Activated CD4-positive, alpha-beta T cell treated with anti-CD3 and anti-CD28 coated beads, Interleukin-2, amount 10 ng/mL, durations not matched to agents 24 days and 14 days (primary cell): ENCODE measurements around the gene CFAP119. TPM values are rescaled to one million over a fixed set of nuclear protein-coding genes. Genes with fewer than 3 reads are reported as not detected.

ENCODE experiments used
- DNase-seq: peaks from one replicate; pipeline ENCODE4 v3.0.0; 2022
- H3K27ac Mint-ChIP-seq: one replicate; pipeline ENCODE4 v1.8.0; 2022; ENCODE audit warnings: mild to moderate bottlenecking, mixed read lengths
- H3K27me3 Mint-ChIP-seq: one replicate; pipeline ENCODE4 v1.8.0; 2022; ENCODE audit warnings: mixed read lengths
- H3K36me3 Mint-ChIP-seq: one replicate; pipeline ENCODE4 v1.8.0; 2022; ENCODE audit warnings: low read depth, mild to moderate bottlenecking, mixed read lengths
- H3K4me1 Mint-ChIP-seq: one replicate; pipeline ENCODE4 v1.8.0; 2021; ENCODE audit warnings: mixed read lengths
- H3K4me3 Mint-ChIP-seq: one replicate; pipeline ENCODE4 v1.8.0; 2022; ENCODE audit warnings: mild to moderate bottlenecking, moderate library complexity, mixed read lengths
- H3K9me3 Mint-ChIP-seq: one replicate; pipeline ENCODE4 v1.8.0; 2021; ENCODE audit warnings: mixed read lengths
- intact Hi-C: fragments of 100-400 bp; cut with micrococcal nuclease; formaldehyde crosslinking; loops from one replicate; pipeline ENCODE4 v1.15.1; 2023
- total RNA-seq: library from RNA; stranded (reverse); gene quantifications from 2 replicates; pipeline ENCODE4 v1.2.3, GENCODE V29; 2022

The CFAP119 gene
- total RNA-seq, 1 donor from 2014 or later = 4.0 TPM

DNA sequence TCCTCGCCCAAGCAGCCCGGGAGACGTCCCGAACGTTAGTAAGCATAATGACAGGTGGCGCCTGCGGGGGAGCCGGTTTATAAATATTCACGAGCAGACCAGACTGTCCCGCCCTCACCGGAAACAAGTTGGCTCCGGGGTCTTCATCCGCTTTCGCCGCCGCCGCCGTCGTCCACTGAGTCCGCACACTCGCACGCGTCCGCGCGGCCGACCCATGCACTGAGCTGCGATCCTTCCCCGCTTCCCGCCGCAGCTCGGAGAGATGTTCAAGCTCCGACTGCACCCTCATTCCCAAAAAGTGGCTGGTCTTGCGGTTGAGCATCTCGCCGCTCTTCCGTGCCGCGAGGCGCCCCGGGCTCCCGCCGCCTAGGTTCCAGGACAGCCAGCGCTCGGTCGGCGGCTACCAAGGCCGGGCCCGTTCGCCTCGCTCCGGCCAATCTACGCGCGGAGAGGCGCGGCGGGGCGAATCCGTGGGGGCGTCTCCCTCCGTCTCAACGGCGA lies 385 bp downstream of the CFAP119 start:
- Mint-ChIP-seq H3K36me3 (peaks cover 36% of the 10 kb centered on the region), H3K27ac (peak overlapping the region; percentile 83), H3K27me3 (no peaks in the 10 kb centered on the region), H3K9me3 (no peaks in the 10 kb centered on the region), H3K4me1 (peaks cover 22% of the 10 kb centered on the region), H3K4me3 (peak overlapping the region; percentile 97)
- intact Hi-C loops = loop anchor here (5.0 kb wide), 2 partner anchors 104 to 131 kb away; partner anchors contain the start of genes BCL7C and FBRS
- peak; percentile 83 for DNase-seq

DNA sequence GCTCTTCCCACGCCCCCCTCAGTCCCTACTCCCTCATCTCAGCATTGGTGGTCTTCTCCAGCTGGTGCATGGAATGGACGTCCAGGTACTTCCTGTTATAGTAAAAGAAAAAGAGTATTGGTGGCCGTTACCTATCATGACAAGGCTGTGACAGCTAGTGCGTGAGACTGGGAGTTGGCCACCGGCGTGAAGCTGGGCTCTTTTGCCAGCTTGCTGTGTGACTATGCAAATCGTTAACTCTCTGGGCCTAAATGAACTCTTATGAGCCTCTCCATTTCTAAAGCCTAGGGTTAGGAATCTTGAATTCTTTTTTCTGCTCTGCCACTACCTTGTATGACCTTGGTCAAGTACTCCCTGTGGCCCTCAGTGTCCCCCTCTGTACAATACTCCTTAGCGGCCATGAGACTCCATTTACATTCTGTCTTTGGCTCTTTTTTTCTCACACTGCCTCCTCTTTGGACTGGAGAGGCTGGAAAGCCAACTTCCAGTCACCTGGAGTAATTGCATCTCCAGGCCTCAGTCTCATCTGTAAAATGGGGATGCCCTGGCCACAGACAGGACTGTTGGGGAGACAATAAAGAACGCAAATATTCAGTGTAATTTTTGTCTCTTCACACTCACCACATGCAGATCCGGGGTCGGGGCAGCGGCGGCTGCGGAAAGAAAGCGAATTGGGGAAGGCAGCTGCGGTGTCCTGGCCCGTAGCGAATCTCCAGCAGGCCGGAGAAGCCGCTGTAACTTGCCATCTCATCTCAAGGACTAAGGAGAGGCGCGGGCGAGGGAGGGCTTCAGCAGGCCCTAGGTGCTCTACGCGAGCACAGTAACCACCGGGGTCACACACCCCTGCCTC lies 1.1 kb downstream of the CFAP119 start:
- H3K4me3 Mint-ChIP-seq = peak overlapping the region; percentile 97
- H3K4me1 Mint-ChIP-seq = peaks cover 22% of the 10 kb centered on the region
- peaks cover 35% of the 10 kb centered on the region for H3K36me3 Mint-ChIP-seq
- H3K9me3 Mint-ChIP-seq = no peaks in the 10 kb centered on the region
- no peak for DNase-seq
- H3K27ac Mint-ChIP-seq = peak overlapping the region; percentile 2
- intact Hi-C loops = loop anchor here (5.0 kb wide), 2 partner anchors 104 to 131 kb away; partner anchors contain the start of genes BCL7C and FBRS
- no peaks in the 10 kb centered on the region for H3K27me3 Mint-ChIP-seq

DNA sequence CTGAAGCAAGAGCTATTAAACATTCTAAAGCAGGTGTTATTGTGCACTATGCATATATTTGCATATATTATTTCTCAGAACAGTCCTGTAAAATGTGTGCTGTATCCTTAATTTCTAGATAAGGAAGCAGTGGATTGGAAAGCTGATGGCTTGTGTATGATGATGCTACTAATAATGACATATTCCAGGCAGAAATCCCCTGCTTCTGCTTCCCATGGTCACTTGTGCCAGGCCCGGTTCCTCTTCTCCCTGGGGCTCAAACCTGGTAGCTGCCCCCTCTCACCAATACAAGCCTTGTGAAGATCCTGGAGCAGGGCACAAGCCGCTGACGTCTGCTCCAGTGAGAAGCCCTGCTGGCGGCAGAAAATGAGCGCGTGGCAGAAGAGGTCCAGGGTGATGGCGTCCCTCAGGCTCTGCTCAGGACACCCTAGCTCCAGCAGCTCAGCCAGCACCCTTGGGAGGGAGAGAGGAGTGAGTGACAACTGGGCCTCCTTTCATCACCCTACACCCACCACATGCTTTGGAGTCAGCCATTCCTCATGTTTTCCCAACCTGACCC lies 1.8 kb downstream of the CFAP119 start:
- Mint-ChIP-seq H3K9me3 (no peaks in the 10 kb centered on the region), H3K36me3 (peaks cover 31% of the 10 kb centered on the region), H3K27me3 (no peaks in the 10 kb centered on the region), H3K4me1 (peaks cover 22% of the 10 kb centered on the region), H3K4me3 (peak overlapping the region; percentile 97), H3K27ac (no peak overlapping the region)
- no peak for DNase-seq
- intact Hi-C loops = loop anchor here (5.0 kb wide), 2 partner anchors 103 to 132 kb away; partner anchors contain the start of genes BCL7C and FBRS

DNA sequence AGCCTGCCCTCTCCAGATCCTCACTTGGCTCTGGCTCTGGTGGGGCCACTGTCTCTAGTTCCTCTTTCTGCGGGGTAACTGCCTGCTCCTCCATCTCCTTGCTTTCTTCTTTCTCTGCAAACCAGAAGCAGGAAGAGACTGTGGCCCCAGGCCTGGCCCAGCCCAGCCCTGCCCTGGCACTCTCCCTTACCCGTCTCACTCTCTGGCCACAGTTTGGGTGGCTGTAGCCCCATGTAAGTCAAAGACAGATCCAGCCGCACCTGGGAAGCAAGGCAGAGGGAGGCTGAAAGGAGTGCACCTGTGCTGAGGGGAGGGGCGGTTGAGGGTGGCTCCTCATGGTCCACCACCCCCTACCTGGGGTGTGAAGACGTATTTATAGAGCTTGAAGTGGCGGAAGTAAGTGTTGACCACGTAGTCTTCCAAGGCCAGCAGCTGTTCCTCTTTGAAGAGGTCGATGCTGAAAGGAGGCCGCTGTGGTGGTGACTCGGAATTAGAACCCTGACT lies 2.8 kb downstream of the CFAP119 start:
- DNase-seq = no peak
- Mint-ChIP-seq H3K4me1 (peaks cover 22% of the 10 kb centered on the region), H3K36me3 (peaks cover 26% of the 10 kb centered on the region), H3K9me3 (no peaks in the 10 kb centered on the region), H3K27me3 (no peaks in the 10 kb centered on the region), H3K4me3 (no peak overlapping the region), H3K27ac (peak overlapping the region; percentile 34)
- intact Hi-C loops = no loop called here

DNA sequence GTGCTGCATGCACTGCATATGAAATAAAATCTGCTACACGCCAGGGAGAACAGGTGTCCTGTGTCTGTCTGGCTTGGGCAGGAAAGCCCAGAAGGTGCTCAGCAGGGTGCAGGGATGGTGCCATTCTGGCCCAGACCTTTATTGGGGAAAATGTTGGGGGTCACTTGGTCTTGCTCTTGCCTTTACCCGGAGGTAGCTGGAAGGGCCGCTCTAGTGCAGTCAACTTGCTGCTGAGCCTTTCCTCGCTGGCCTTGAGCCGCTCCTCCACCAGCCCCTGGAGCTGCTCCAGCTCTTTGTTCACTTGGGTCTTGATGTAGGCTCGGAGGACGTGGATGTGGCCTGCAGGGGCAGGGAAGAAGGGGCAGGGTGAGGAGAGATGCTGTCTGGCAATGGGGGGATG lies 4.5 kb downstream of the CFAP119 start:
- Mint-ChIP-seq H3K36me3 (peaks cover 23% of the 10 kb centered on the region), H3K9me3 (no peaks in the 10 kb centered on the region), H3K4me1 (peaks cover 12% of the 10 kb centered on the region), H3K27me3 (no peaks in the 10 kb centered on the region), H3K4me3 (no peak overlapping the region), H3K27ac (no peak overlapping the region)
- DNase-seq = no peak
- intact Hi-C loops = no loop called here

DNA sequence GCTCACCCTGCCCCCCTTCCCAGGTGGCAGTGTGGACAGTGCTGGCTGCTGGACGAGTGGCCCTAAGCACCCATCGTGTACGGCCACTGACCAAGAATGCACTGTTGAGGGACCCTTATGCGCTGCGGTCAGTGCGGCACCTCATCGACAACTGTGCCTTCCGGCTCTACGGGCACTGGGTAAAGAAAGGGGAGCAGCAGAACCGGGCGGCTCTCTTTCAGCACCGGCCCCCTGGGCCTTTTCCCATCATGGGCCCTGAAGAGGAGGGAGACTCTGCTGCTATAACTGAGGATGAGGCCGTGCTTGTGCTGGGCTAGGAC lies 5.1 kb downstream of the CFAP119 start:
- Mint-ChIP-seq H3K4me1 (peaks cover 10% of the 10 kb centered on the region), H3K27me3 (no peaks in the 10 kb centered on the region), H3K9me3 (no peaks in the 10 kb centered on the region), H3K4me3 (no peak overlapping the region), H3K36me3 (peaks cover 19% of the 10 kb centered on the region), H3K27ac (no peak overlapping the region)
- DNase-seq = no peak
- intact Hi-C loops = no loop called here

DNA sequence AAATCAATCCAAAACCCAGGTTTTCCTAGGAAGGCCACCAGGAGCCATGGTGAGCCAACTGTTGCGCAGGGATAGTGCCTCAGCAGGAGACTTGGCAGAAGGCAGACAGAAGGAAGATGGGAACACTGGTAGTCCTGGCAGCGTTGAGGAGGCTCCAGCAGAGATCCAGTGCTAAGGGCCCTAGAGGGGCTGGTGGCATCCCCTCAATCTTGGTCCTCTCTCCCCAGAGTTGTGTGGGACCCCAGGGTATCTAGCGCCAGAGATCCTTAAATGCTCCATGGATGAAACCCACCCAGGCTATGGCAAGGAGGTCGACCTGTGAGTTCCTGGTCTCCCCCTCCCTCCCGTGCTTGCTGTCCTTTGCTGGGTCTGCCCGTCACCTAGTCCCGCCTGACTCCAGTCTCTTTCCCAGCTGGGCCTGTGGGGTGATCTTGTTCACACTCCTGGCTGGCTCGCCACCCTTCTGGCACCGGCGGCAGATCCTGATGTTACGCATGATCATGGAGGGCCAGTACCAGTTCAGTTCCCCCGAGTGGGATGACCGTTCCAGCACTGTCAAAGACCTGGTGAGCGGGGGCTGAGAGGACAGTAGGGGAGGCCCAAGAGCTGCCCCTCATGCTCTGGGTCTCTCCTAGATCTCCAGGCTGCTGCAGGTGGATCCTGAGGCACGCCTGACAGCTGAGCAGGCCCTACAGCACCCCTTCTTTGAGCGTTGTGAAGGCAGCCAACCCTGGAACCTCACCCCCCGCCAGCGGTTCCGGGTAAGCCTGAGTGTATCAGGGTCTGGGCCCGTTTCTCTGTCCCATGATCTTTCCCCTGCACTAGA lies 5.7 kb downstream of the CFAP119 start:
- no peaks in the 10 kb centered on the region for H3K27me3 Mint-ChIP-seq
- H3K4me3 Mint-ChIP-seq = no peak overlapping the region
- peaks cover 24% of the 10 kb centered on the region for H3K36me3 Mint-ChIP-seq
- intact Hi-C loops = no loop called here
- H3K4me1 Mint-ChIP-seq = peaks cover 9% of the 10 kb centered on the region
- no peak overlapping the region for H3K27ac Mint-ChIP-seq
- no peak for DNase-seq
- no peaks in the 10 kb centered on the region for H3K9me3 Mint-ChIP-seq

DNA sequence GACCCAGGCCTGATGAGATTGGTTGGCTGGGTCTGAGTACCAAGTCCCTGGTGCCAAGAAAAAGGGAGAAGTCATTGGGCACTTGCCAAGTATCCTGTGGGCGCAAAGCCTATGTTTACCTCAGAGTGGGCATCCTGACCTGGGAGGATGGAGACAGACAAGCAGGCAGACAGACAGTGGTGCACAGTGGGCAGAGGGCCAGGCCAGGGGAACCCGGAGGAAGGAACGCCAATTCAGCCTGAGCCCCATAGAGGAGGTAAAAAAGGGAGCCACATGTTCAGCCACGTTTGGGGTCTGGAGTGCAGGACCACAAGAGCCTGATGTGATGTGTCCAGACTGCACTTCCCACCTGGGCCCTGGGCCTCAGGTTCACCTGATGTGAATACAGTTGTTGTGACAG lies 8.3 kb downstream of the CFAP119 start:
- intact Hi-C loops = no loop called here
- Mint-ChIP-seq H3K27ac (no peak overlapping the region), H3K4me1 (peaks cover 12% of the 10 kb centered on the region), H3K4me3 (no peak overlapping the region), H3K27me3 (no peaks in the 10 kb centered on the region), H3K36me3 (peaks cover 25% of the 10 kb centered on the region), H3K9me3 (no peaks in the 10 kb centered on the region)
- DNase-seq = no peak

DNA sequence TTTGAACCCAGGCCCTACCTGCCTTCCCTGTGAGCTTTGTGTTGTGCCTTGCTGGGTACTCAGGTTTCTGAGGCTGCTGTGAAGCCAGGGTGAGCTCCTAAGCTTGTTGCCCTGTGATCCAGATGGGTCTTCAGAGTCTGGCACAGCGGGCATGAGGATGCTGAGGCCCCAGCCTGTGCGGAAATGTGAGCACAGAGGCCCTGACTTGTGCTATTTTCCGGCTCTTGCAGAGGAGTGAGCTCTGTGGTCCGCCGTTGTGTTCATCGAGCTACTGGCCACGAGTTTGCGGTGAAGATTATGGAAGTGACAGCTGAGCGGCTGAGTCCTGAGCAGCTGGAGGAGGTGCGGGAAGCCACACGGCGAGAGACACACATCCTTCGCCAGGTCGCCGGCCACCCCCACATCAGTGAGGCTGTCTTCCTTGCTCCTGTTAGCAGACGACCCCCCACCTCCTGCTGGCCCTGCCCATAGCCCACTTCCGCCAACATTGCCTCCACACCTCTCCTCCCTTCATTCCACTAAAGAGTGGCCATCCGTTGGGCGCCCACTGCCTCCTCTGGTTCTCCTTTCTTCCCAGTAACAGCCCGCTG lies 10.9 kb downstream of the CFAP119 start:
- intact Hi-C loops = no loop called here
- Mint-ChIP-seq H3K27ac (no peak overlapping the region), H3K9me3 (no peaks in the 10 kb centered on the region), H3K4me1 (peaks cover 21% of the 10 kb centered on the region), H3K27me3 (no peaks in the 10 kb centered on the region), H3K36me3 (peaks cover 28% of the 10 kb centered on the region), H3K4me3 (peak overlapping the region; percentile 12)
- DNase-seq = no peak

DNA sequence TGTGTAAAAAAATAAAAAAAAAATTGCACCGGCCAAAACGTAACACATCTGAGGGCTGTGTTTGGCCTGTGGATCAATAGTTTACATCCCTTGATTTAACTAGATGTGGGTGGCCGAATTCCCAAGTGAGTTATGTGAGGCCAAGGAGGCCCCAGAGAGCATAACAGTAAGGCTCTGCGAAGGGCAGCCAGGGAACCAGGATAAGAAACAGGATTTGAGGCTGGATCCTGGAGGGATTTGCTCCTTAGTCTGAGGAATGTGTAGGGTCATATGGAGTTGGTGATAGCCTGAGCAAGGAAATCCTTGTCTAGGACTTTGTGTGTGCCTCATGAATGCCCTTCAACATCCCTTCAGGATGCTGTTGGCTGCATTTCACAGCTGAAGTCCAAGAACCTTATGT lies 11.7 kb downstream of the CFAP119 start:
- H3K27ac Mint-ChIP-seq = no peak overlapping the region
- peaks cover 26% of the 10 kb centered on the region for H3K36me3 Mint-ChIP-seq
- H3K4me1 Mint-ChIP-seq = peaks cover 21% of the 10 kb centered on the region
- no peak for DNase-seq
- intact Hi-C loops = no loop called here
- no peaks in the 10 kb centered on the region for H3K9me3 Mint-ChIP-seq
- H3K27me3 Mint-ChIP-seq = no peaks in the 10 kb centered on the region
- H3K4me3 Mint-ChIP-seq = no peak overlapping the region

DNA sequence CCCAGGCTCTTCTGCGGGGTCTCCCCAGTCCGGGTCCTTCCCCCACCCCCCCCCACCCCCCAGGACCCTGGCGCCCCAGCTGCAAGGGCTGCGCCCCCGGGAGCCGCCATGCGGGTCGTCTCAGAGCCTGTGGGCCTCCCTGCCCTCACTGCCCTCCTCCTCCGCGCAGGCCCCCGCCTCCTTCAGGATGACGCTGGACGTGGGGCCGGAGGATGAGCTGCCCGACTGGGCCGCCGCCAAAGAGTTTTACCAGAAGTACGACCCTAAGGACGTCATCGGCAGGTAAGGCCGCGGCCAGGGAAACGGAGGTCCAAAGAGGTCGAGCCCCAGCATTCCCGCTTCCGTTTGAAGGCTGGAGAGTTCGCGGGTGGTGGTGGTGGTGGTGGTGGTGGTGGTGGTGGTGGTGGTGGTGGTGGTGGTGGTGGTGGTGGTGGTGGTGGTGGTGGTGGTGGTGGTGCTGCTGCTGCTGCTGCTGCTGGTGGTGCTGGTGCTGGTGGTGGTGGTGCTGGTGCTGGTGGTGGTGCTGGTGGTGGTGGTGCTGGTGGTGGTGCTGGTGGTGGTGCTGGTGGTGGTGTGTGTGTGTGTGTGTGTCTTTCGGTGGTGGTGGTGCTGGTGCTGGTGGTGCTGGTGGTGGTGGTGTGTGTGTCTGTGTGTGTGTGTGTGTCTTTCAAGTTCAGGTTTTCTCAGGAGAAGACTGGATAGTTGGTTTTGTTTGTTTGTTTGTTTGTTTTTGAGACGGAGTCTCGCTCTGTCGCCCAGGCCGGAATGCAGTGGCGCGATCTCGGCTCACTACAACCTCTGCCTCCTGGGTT lies 13.0 kb downstream of the CFAP119 start:
- H3K4me1 Mint-ChIP-seq = peaks cover 21% of the 10 kb centered on the region

DNA sequence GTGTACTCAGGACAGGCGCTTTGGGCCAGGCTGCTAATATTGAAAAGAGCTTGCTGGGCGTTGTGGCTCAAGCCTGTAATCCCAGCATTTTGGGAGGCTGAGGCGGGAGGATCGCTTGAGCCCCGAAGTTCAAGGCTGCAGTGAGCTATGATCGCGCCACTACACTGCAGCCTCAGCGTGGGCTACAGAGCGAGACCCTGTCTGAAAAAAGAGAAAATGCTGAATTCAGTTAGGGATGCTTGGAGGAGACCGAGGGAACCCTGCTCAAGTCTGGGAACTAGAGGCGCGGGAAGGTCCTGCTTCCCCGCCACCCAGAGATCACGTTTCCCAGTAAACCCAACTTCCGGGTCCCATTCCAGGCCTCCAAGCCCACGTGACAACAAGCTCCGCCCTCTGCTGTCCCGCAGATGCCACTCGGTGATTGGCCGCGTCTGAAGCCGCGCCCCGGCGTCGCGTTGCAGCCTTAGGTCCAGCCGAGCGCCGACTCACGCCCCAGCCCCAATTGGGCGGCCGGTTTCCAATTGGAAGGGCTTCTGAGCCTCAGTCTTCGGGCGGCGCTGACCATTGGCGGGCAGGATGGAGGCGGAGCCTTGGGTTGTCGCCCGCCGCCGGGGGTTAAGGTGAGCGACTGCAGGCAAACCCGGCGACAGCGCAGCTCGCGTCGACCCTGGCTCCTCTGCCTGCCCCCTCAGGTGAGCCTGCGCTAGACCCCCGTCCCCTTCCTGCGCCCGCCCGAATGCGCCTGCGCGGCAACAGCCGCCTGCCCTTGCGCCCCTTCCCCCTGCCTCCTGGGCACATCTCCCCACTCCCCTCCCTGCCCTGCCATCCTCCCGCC lies 13.8 kb downstream of the CFAP119 start, which contains the start of gene PHKG2:
TSS of gene PHKG2 (plus strand) at position 627 of the 835 bp plus-strand sequence. CDS start 396 bp downstream, outside the sequence.
- intact Hi-C loops = loop anchor here (1.0 to 10.0 kb wide), 4 partner anchors 14 to 93 kb away; partner anchors contain the start of genes CFAP119, FBRS, PRR14 and RNF40
- Mint-ChIP-seq H3K4me3 (peak within 1 kb of the TSS; percentile 94), H3K27me3 (no peaks in the 10 kb centered on the region), H3K36me3 (peaks cover 32% of the 10 kb centered on the region), H3K9me3 (no peaks in the 10 kb centered on the region), H3K4me1 (peaks cover 21% of the 10 kb centered on the region), H3K27ac (peak within 1 kb of the TSS; percentile 85)
- peak; percentile 99 for DNase-seq

More for the DNA sequence above, 13.0 kb downstream of the CFAP119 start:
- Mint-ChIP-seq H3K27me3 (no peaks in the 10 kb centered on the region), H3K9me3 (no peaks in the 10 kb centered on the region), H3K4me3 (peak overlapping the region; percentile 94), H3K27ac (peak overlapping the region; percentile 85), H3K36me3 (peaks cover 30% of the 10 kb centered on the region)
- intact Hi-C loops = loop anchor here (1.0 to 10.0 kb wide), 4 partner anchors 13 to 94 kb away; partner anchors contain the start of genes CFAP119, FBRS, PRR14 and RNF40
- DNase-seq = peak; percentile 82
